Transverse colon (tissue), 4 donors: ENCODE measurements around the gene C10orf53. TPM values are rescaled to one million over a fixed set of nuclear protein-coding genes. Genes with fewer than 3 reads are reported as not detected.
"Not testable (repeated sequence)": the region's sequence is repeated elsewhere in the genome, so short reads cannot be mapped to it uniquely, and the experiment has no call there.

Experiments used
- DNase-seq: peaks from one replicate; pipeline ENCODE4 v3.0.0-alpha.2; 2019
- H3K27ac ChIP-seq, 4 donors: fragments of 200-600 bp; sonication (generic); 2 replicates each; pipeline ENCODE4 v1.5.1; 2016 to 2018; ENCODE audit warnings: inconsistent platforms in 4 of 4
- H3K27me3 ChIP-seq: fragments of 200-600 bp; sonication (generic); 2 replicates; pipeline ENCODE4 v1.5.1; 2017; ENCODE audit warnings: inconsistent platforms
- H3K36me3 ChIP-seq, 4 donors: fragments of 200-600 bp; sonication (generic); 2 replicates each; pipeline ENCODE4 v1.5.1; 2017 to 2019; ENCODE audit warnings: inconsistent platforms in 4 of 4
- H3K4me1 ChIP-seq, 4 donors: fragments of 200-600 bp; sonication (generic); 2 replicates each; pipeline ENCODE4 v1.5.1; 2017 to 2020; ENCODE audit warnings: inconsistent platforms in 4 of 4
- H3K4me3 ChIP-seq, 4 donors: fragments of 200-600 bp; sonication (generic); 1 replicate in 1 of 4; 2 replicates in 3 of 4; pipeline versions ENCODE4 v1.5.1 to v1.6.1; 2017 to 2019; ENCODE audit warnings: inconsistent platforms in 4 of 4
- H3K9me3 ChIP-seq, 2 donors: fragments of 200-600 bp; sonication (generic); 2 replicates each; pipeline ENCODE4 v1.5.1; 2017 to 2019; ENCODE audit warnings: inconsistent platforms in 2 of 2
- CTCF ChIP-seq, 5 experiments: fragments of 200-600 bp in 3 of 5; fragments of 450-650 bp in 2 of 5; sonication (generic) in 3 of 5; IDR thresholded peaks; 1 replicate in 2 of 5; 2 replicates in 3 of 5; pipeline ENCODE4 v1.5.1; 2016 to 2017; ENCODE audit warnings: antibody characterized with exemption in 5 of 5, inconsistent platforms in 3 of 5, mild to moderate bottlenecking in 2 of 5, moderate library complexity in 1 of 5
- EP300 ChIP-seq: sonication (generic); formaldehyde crosslinking; IDR thresholded peaks from one replicate; pipeline ENCODE4 v1.6.1; 2017; ENCODE audit warnings: antibody characterized with exemption, low read depth
- POLR2A ChIP-seq: fragments of 450-650 bp; IDR thresholded peaks from one replicate; pipeline ENCODE4 v1.6.1; 2016; ENCODE audit warnings: antibody characterized with exemption, mild to moderate bottlenecking, moderate library complexity
- POLR2AphosphoS5 ChIP-seq, 3 donors: sonication (generic); formaldehyde crosslinking; IDR thresholded peaks; one replicate each; pipeline ENCODE4 v1.6.1; 2016; ENCODE audit warnings: antibody characterized with exemption in 3 of 3
- WGBS, 2 donors: methylation state at CpG; one replicate each; pipeline ENCODE4 v1.1.5; 2018; ENCODE audit warnings: low coverage in 1 of 2; 5-methylcytosine and 5-hydroxymethylcytosine counted together
- in situ Hi-C, 4 donors: fragments of 200-750 bp; cut with MboI; loops; one replicate each; pipeline versions ENCODE4 v1.15.0 to v1.15.1; 2017; ENCODE audit warnings: low sequenced_read_pairs in 3 of 4, low pct_ligation_motif_present in 1 of 4, low pct_unique_long_range_greater_than_20kb in 1 of 4
- intact Hi-C: fragments of 100-400 bp; cut with DNase I; formaldehyde crosslinking; loops from one replicate; pipeline ENCODE4 v1.15.1; 2023; ENCODE audit warnings: low total_unique reads
- total RNA-seq, 4 donors: library from RNA; depleted of rRNA; stranded (reverse); fragments of >200 nt; gene quantifications; one replicate each; pipeline ENCODE4 v1.1.0, GENCODE V29; 2016

The C10orf53 gene
- total RNA-seq, 4 donors from 2014 or later: not detected

GRCh38 chr10:49678827-49679479 lies 498 bp upstream of the C10orf53 start:
- no peak for TF ChIP-seq CTCF (IDR thresholded peaks at IDR 0.05)
- TF ChIP-seq POLR2AphosphoS5 (IDR thresholded peaks at IDR 0.05): no peak
- TF ChIP-seq EP300: no peak
- no peak for TF ChIP-seq POLR2A
- in situ Hi-C loops: no loop called here
- no peak for DNase-seq
- H3K4me3 ChIP-seq: no peak overlapping the region
- no peaks in the 10 kb centered on the region for H3K36me3 ChIP-seq
- no peaks in the 10 kb centered on the region for H3K9me3 ChIP-seq
- H3K4me1 ChIP-seq: no peaks in the 10 kb centered on the region
- intact Hi-C loops: no loop called here
- no peak overlapping the region for H3K27ac ChIP-seq
- H3K27me3 ChIP-seq: peaks cover 47% of the 10 kb centered on the region
- 26 to 51% methylated on average over 10 to 19 of the region's 19 CpGs for WGBS, 2 donors

- H3K9me3 ChIP-seq, H3K27ac ChIP-seq, H3K36me3 ChIP-seq, in situ Hi-C loops, H3K4me1 ChIP-seq, DNase-seq, H3K4me3 ChIP-seq, intact Hi-C loops: not testable (repeated sequence)
- WGBS, 2 donors: 40 to 73% methylated on average over 1 to 3 of the region's 5 CpGs
- peaks cover 34% of the 10 kb centered on the region for H3K27me3 ChIP-seq
These were observed 3.0 kb downstream of the C10orf53 start for GRCh38 chr10:49682449-49682848.

GRCh38 chr10:49682879-49683278 lies 3.4 kb downstream of the C10orf53 start:
- DNase-seq: no peak
- WGBS, 2 donors: 94 to 100% methylated on average over 2 of the region's 2 CpGs
- Histone ChIP-seq H3K4me1 (no peaks in the 10 kb centered on the region), H3K27ac (no peak overlapping the region), H3K9me3 (no peaks in the 10 kb centered on the region), H3K27me3 (peaks cover 33% of the 10 kb centered on the region), H3K4me3 (no peak overlapping the region), H3K36me3 (no peaks in the 10 kb centered on the region)
- TF ChIP-seq CTCF (IDR thresholded peaks at IDR 0.05): no peak
- no peak for TF ChIP-seq POLR2A
- TF ChIP-seq POLR2AphosphoS5 (IDR thresholded peaks at IDR 0.05): no peak
- TF ChIP-seq EP300: no peak
- in situ Hi-C loops (no loop called here), intact Hi-C loops (no loop called here)

- intact Hi-C loops: no loop called here
- in situ Hi-C loops: no loop called here
- 67 to 71% methylated on average over 1 to 4 of the region's 4 CpGs for WGBS, 2 donors
These were observed 7.2 kb downstream of the C10orf53 start for GRCh38 chr10:49686651-49687050.

More at GRCh38 chr10:49686651-49687050, 7.2 kb downstream of the C10orf53 start:
- Histone ChIP-seq H3K9me3 (no peaks in the 10 kb centered on the region), H3K27ac (no peak overlapping the region), H3K36me3 (no peaks in the 10 kb centered on the region), H3K27me3 (peaks cover 32% of the 10 kb centered on the region), H3K4me1 (no peaks in the 10 kb centered on the region), H3K4me3 (no peak overlapping the region)
- no peak for DNase-seq
- TF ChIP-seq POLR2AphosphoS5 (IDR thresholded peaks at IDR 0.05): no peak
- no peak for TF ChIP-seq EP300
- TF ChIP-seq CTCF (IDR thresholded peaks at IDR 0.05): no peak
- no peak for TF ChIP-seq POLR2A
